Activated T-cell treated with anti-CD3 and anti-CD28 coated beads, Interleukin-2, amount 50 U/mL, for 72 hours (primary cell): ENCODE measurements around the gene TMEM72. TPM values are rescaled to one million over a fixed set of nuclear protein-coding genes. Genes with fewer than 3 reads are reported as not detected.

Experiments used
- ATAC-seq, 2 donors: fragments of 150-1000 bp; cut with Tn5 transposase; replicated peaks in 1 of 2; 2 replicates each; pipeline ENCODE4 v1.10.0; 2021; ENCODE audit warnings: moderate library complexity in 2 of 2, mild to moderate bottlenecking in 1 of 2
- DNase-seq, 2 donors: peaks; one replicate each; pipeline ENCODE4 v3.0.0; 2021 to 2022; ENCODE audit warnings: mixed read lengths in 1 of 2
- H3K27ac Mint-ChIP-seq: one replicate; pipeline ENCODE4 v1.8.0; 2022; ENCODE audit warnings: mild to moderate bottlenecking, moderate library complexity, mixed read lengths
- H3K27me3 Mint-ChIP-seq: one replicate; pipeline ENCODE4 v1.8.0; 2022; ENCODE audit warnings: low read depth, mixed read lengths
- H3K36me3 Mint-ChIP-seq, 2 donors: one replicate each; pipeline ENCODE4 v1.8.0; 2022; ENCODE audit warnings: mixed read lengths in 2 of 2, mild to moderate bottlenecking in 1 of 2; ENCODE audit not compliant: insufficient read depth in 2 of 2
- H3K4me1 Mint-ChIP-seq: one replicate; pipeline ENCODE4 v1.8.0; 2022; ENCODE audit warnings: low read depth, mixed read lengths
- H3K4me3 Mint-ChIP-seq, 2 donors: one replicate each; pipeline ENCODE4 v1.8.0; 2022; ENCODE audit warnings: mild to moderate bottlenecking in 2 of 2, mixed read lengths in 2 of 2, moderate library complexity in 2 of 2
- H3K9me3 Mint-ChIP-seq, 2 donors: one replicate each; pipeline ENCODE4 v1.8.0; 2022; ENCODE audit warnings: mixed read lengths in 2 of 2
- total RNA-seq, 2 donors: library from RNA; stranded (reverse); gene quantifications; one replicate each; pipeline ENCODE4 v1.2.3, GENCODE V29; 2022

Gene TMEM72
- total RNA-seq, 2 donors from 2014 or later = not detected

GRCh38 chr10:44975431-44976331 is 64.5 kb downstream of the TMEM72 start:
- peak overlapping the region; percentile 19 to 63 for H3K4me3 Mint-ChIP-seq
- no peaks in the 10 kb centered on the region for H3K36me3 Mint-ChIP-seq
- no peaks in the 10 kb centered on the region for H3K27me3 Mint-ChIP-seq
- ATAC-seq = no peak
- peaks cover 25% of the 10 kb centered on the region for H3K4me1 Mint-ChIP-seq
- DNase-seq = no peak
- no peaks in the 10 kb centered on the region for H3K9me3 Mint-ChIP-seq
- no peak overlapping the region for H3K27ac Mint-ChIP-seq

GRCh38 chr10:44976352-44977198 is 65.4 kb downstream of the TMEM72 start:
- no peak for ATAC-seq

GRCh38 chr10:44977287-44978212 is 66.4 kb downstream of the TMEM72 start:
- Mint-ChIP-seq H3K27me3 (no peaks in the 10 kb centered on the region), H3K9me3 (no peaks in the 10 kb centered on the region), H3K4me3 (no peak overlapping the region), H3K36me3 (no peaks in the 10 kb centered on the region), H3K4me1 (peaks cover 25% of the 10 kb centered on the region), H3K27ac (no peak overlapping the region)
- DNase-seq (no peak), ATAC-seq (no peak)

More at GRCh38 chr10:44976352-44977198, 65.4 kb downstream of the TMEM72 start:
- Mint-ChIP-seq H3K27me3 (no peaks in the 10 kb centered on the region), H3K4me3 (no peak overlapping the region), H3K4me1 (peaks cover 25% of the 10 kb centered on the region), H3K27ac (no peak overlapping the region), H3K36me3 (no peaks in the 10 kb centered on the region), H3K9me3 (no peaks in the 10 kb centered on the region)
- no peak for DNase-seq

GRCh38 chr10:44978213-44978569 is 67.1 kb downstream of the TMEM72 start:
- H3K9me3 Mint-ChIP-seq = no peaks in the 10 kb centered on the region
- H3K27me3 Mint-ChIP-seq = no peaks in the 10 kb centered on the region
- no peaks in the 10 kb centered on the region for H3K36me3 Mint-ChIP-seq
- no peak for DNase-seq
- H3K4me3 Mint-ChIP-seq = peak overlapping the region in 1 of 2 donors; percentile 10
- H3K27ac Mint-ChIP-seq = no peak overlapping the region
- no peak for ATAC-seq
- peaks cover 24% of the 10 kb centered on the region for H3K4me1 Mint-ChIP-seq

- Mint-ChIP-seq H3K9me3 (no peaks in the 10 kb centered on the region), H3K4me1 (peaks cover 19% of the 10 kb centered on the region)
- ATAC-seq = no peak
Observed at GRCh38 chr10:44978570-44979280, 67.6 kb downstream of the TMEM72 start, which contains the start of gene DEPP1. Gene DEPP1 (minus strand): TSS chr10:44978809. CDS start chr10:44978030, 779 bp downstream.

GRCh38 chr10:44979281-44980191 is 68.4 kb downstream of the TMEM72 start:
- Mint-ChIP-seq H3K27me3 (no peaks in the 10 kb centered on the region), H3K4me1 (peaks cover 14% of the 10 kb centered on the region), H3K9me3 (no peaks in the 10 kb centered on the region), H3K36me3 (no peaks in the 10 kb centered on the region), H3K27ac (no peak overlapping the region), H3K4me3 (no peak overlapping the region)
- ATAC-seq (no peak), DNase-seq (no peak)

More at GRCh38 chr10:44978570-44979280, 67.6 kb downstream of the TMEM72 start, which contains the start of gene DEPP1:
- Mint-ChIP-seq H3K4me3 (peak within 1 kb of the TSS in 1 of 2 donors; percentile 10), H3K27me3 (no peaks in the 10 kb centered on the region), H3K36me3 (no peaks in the 10 kb centered on the region), H3K27ac (no peak within 1 kb of the TSS)
- peak in 1 of 2 donors; percentile 24 for DNase-seq

- ATAC-seq (no peak), DNase-seq (no peak)
- Mint-ChIP-seq H3K27me3 (no peaks in the 10 kb centered on the region), H3K27ac (no peak overlapping the region), H3K36me3 (no peaks in the 10 kb centered on the region), H3K4me1 (peaks cover 14% of the 10 kb centered on the region), H3K9me3 (no peaks in the 10 kb centered on the region), H3K4me3 (no peak overlapping the region)
Observed at GRCh38 chr10:44980309-44981171, 69.4 kb downstream of the TMEM72 start.

GRCh38 chr10:44981172-44982113 is 70.3 kb downstream of the TMEM72 start:
- H3K9me3 Mint-ChIP-seq = no peaks in the 10 kb centered on the region
- DNase-seq (no peak), ATAC-seq (no peak)
- no peak overlapping the region for H3K4me3 Mint-ChIP-seq
- no peaks in the 10 kb centered on the region for H3K36me3 Mint-ChIP-seq
- no peak overlapping the region for H3K27ac Mint-ChIP-seq
- H3K4me1 Mint-ChIP-seq = peaks cover 8% of the 10 kb centered on the region
- H3K27me3 Mint-ChIP-seq = no peaks in the 10 kb centered on the region

- ATAC-seq (no peak), DNase-seq (no peak)
- Mint-ChIP-seq H3K4me1 (peaks cover 8% of the 10 kb centered on the region), H3K4me3 (no peak overlapping the region), H3K27ac (no peak overlapping the region), H3K36me3 (no peaks in the 10 kb centered on the region), H3K9me3 (no peaks in the 10 kb centered on the region), H3K27me3 (no peaks in the 10 kb centered on the region)
Observed at GRCh38 chr10:44982114-44982460, 71.0 kb downstream of the TMEM72 start.

GRCh38 chr10:44982496-44982895 is 71.4 kb downstream of the TMEM72 start:
- no peak for DNase-seq
- Mint-ChIP-seq H3K9me3 (no peaks in the 10 kb centered on the region), H3K27ac (no peak overlapping the region), H3K36me3 (no peaks in the 10 kb centered on the region), H3K4me1 (peaks cover 8% of the 10 kb centered on the region), H3K27me3 (no peaks in the 10 kb centered on the region), H3K4me3 (no peak overlapping the region)
- ATAC-seq = no peak
